GM21367 (cell line): ENCODE measurements around the gene DAB2IP.
"Not testable (repeated sequence)": the region's sequence is repeated elsewhere in the genome, so short reads cannot be mapped to it uniquely, and the experiment has no call there.

Experiments
- ATAC-seq: cut with Tn5 transposase; IDR thresholded peaks from one replicate; pipeline ENCODE4 v1.9.1; 2021; ENCODE audit not compliant: unreplicated experiment

Gene DAB2IP

GRCh38 chr9:121643473-121643872 is 8.0 kb upstream of the DAB2IP start:
- ATAC-seq: no peak

DNA sequence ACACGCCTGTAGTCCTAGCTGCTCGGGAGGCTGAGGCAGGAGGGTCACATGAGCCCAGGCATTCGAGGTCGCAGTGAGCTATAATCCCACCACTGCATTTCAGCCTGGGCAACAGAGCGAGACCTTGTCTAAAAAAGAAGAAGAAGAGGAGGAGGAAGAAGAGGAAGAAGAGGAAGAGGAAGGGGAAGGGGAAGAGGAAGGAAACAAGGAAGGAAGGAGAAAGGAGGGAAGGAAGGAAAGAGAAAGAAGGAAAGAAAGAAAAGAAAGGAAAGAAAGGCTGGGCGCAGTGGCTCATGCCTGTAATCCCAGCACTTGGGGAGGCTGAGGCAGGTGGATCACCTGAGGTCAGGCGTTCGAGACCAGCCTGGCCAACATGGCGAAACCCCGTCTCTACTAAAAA is 7.4 kb upstream of the DAB2IP start:
- ATAC-seq: not testable (repeated sequence)

GRCh38 chr9:121645003-121645402 is 6.4 kb upstream of the DAB2IP start:
- ATAC-seq: no peak

GRCh38 chr9:121645853-121646807 is 5.3 kb upstream of the DAB2IP start:
- no peak for ATAC-seq

DNA sequence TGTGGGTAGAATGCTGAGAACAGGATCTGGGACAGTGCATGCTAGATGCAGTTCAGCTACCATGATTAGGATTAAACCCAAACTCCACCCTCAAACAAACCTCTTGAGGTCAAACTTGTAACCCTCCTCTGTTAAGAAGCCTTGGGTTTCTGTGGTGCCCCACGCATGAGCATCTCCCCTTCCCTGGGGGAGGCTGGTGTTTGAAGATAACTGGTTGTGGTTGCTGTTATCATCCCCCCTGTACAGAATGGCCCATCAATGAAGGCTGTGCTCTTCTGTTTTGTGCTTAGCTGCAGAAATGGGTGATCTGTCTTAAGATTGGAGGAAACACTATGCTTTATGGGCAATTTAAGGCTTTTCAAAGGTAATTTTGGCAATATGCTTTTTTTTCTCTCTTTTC is 4.4 kb upstream of the DAB2IP start:
- ATAC-seq: no peak

DNA sequence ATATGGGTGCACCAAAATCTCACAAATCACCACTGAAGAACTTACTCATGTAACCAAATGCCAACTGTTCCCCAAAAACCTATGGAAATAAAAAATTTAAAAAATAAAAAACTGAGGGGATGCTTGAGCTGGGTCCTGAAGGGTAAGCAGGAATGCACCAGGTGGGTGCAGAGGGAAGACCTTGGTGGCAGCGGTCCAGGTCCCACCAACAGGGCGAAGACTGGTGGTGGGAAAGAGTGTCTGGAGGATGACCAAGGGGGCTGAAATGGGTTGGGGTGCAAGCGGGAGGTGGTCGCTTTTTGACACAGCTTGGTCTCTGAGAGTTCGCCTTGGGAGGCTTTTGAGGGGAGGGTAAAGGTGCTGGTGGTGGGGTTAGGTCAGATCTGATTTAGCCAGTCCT is 3.3 kb upstream of the DAB2IP start:
- no peak for ATAC-seq

DNA sequence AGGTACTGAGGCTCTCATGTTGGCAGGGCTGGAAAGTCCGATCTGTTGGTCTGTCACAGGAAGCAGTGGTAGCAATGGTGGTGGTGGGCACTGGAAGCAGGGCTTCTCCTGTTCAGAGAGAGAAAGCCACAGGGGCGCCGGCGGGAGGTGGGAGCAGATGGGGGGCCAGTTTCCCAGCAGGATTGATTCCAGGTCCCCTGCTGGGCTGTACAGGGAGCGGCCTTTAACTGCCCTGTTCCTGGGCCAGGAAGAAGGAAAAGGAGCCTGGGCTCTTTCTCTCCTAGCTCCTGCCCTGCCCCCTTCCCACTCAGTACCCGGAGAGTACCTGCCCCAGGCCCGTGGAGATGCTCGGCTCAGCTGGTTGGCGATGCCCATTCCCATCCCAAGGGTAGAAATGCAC is 2.6 kb upstream of the DAB2IP start:
- no peak for ATAC-seq

- ATAC-seq: no peak
Measured at GRCh38 chr9:121649476-121650216, 1.8 kb upstream of the DAB2IP start.

DNA sequence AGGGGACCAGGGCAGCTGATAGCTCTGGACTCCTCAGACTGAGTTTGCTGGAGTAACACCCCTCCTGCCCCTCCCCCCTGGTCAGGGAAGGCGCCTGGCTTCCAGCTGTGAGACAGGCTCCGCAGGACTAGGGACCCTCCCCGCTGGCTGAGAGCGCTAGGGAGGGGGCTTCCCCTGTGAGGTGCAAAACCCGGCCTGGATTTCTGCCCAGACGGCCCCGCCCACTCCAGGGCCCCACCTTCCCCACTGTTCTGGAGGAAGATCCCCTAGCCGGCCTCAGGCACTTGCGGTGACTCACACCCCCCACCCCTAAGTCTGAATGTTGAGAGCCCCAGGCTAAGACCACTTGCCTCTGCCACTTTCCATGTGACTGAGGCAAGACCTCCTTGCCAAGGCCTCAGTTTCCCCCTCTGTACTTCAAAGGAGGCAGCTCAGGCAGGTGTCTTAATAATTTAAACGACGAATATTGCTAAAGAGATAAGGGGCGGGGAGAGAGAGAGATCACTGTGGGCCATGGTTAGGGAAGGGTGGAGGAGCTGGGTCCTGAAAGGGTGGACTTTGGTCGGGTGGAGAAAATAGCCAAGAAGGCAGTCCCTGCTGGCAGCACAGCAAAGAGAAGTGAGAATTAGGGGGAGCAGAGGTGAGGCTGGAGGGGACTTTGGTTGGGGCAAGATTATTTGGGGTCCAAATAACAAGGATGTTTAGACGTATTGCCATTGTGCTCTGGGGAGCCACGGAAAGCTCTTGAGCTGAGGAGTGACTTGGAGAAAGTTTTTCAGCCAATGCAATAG is 1.0 kb upstream of the DAB2IP start:
- no peak for ATAC-seq

GRCh38 chr9:121651008-121651294 is 483 bp upstream of the DAB2IP start:
- no peak for ATAC-seq

GRCh38 chr9:121652021-121652837 is 795 bp downstream of the DAB2IP start:
- no peak for ATAC-seq

- no peak for ATAC-seq
Measured at GRCh38 chr9:121652838-121653231, 1.4 kb downstream of the DAB2IP start.

- ATAC-seq: no peak
Measured at GRCh38 chr9:121654499-121655140, 3.2 kb downstream of the DAB2IP start.

- no peak for ATAC-seq
Measured at GRCh38 chr9:121655231-121655755, 3.9 kb downstream of the DAB2IP start.

DNA sequence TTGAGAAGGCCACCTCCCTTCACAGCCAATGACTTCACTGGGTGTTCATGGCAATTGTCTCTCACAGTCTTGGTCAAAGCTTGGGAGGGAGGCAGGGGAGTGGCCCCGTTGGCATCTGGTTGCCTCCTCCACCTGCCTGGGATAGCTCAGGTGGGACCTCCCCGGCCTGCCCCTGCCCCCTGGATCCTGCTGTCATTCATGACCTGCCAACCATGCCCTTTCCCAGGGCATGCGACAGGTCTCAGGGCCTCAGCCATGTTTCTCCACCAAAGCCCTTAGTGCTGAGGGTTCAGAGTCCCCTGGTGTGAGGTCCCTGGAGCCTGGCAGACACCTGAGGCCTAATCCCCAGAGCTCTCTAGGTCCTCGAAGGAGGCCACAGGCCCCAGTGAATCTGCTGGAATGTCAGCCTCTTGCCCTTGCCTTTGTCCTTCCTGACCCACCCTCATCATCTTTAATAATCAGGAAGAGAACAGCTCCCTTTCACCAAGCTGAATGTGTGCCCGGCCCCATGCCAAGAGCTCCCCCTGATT is 5.6 kb downstream of the DAB2IP start:
- no peak for ATAC-seq

DNA sequence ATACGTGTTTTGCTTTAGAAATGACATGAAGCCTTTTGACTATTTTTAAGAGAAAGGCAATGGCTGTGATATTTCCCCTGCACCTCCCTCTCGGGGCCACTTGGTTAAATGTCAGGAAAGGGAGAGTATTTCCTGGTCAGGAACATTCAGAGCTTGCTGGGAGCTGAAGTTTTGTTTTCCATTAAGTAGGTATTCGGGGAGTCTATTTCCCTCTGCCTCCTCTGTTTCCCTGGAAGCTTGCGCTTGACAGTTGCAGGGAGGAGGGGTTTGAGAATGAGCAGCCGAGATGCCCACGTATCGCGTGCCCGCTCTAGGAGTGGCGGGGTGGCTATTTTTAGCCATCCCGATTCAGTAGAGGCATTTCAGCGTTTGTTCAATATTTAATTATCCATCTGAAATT is 6.7 kb downstream of the DAB2IP start:
- ATAC-seq: no peak

GRCh38 chr9:121658591-121658990 is 7.2 kb downstream of the DAB2IP start:
- ATAC-seq: no peak

DNA sequence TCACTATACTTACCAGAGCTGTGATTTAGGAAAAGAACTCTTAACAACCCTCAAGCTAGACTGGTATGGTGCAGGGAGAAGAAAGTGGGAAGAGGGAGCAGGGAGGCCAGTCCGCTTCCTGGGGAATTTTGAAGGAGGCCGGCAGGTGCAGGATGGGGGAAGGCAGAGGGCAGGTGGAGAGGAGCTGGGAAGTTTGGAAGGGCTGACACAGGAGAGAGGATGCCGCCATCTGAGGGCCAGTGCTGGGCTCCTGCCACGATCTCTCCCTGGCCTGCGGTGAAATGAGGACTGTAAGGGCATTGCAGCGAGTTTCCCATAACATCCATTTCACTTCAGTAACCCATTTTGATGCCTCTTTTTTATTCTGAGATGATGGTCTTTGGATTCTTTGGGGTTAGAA is 8.9 kb downstream of the DAB2IP start:
- ATAC-seq: no peak

DNA sequence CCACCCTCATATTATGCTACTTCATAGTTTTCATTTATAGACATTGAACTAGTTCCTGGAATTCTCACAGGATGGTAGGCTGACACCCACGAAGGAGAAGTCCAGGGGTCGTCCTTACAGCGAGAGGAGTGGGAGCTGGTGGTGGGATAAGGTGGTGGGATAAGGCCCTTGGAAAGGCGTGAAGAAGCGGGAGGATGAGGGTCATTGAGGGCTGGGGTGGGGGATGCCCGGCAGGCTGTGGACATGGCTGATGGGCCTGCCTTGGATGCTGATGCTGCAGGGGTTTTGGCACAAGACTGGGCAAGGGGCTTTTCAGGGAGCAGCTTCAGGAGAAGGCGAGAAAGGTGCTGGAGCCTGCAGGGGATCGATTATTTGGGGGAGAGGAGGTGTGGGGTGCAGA is 9.4 kb downstream of the DAB2IP start:
- ATAC-seq: no peak

- no peak for ATAC-seq
Measured at GRCh38 chr9:121661328-121661727, 9.9 kb downstream of the DAB2IP start.
